Measurements from ENCODE around the gene EFR3B.

The EFR3B gene

GRCh38 chr2:25197336-25198208 lies 155.7 kb downstream of the EFR3B start:
- DNase-seq: no peak

- DNase-seq: no peak
Observed at GRCh38 chr2:25198209-25198525, 156.3 kb downstream of the EFR3B start.

- no peak for DNase-seq
Observed at GRCh38 chr2:25198576-25198975, 156.7 kb downstream of the EFR3B start.

GRCh38 chr2:25201265-25201664 lies 159.4 kb downstream of the EFR3B start:
- DNase-seq: no peak

DNA sequence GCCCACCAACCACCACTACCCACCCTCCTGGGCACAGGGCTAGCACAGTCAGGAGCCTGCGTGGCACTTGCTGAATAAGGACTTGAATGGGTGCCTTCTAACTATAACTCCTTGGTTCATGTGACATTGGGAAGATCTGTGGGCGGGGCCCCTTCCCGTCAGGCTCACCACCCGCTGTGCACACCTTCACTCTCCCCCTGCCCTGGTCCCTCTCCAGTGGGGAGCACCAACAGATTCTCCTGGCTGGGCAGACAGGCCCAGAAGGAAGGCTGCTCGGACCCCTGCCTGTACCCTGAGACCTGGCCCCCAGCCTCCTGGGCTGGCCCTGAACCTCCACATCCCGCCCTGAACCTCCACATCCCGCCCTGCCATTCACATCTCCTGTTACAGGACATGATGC lies 159.9 kb downstream of the EFR3B start:
- DNase-seq: no peak

GRCh38 chr2:25202275-25202674 lies 160.4 kb downstream of the EFR3B start:
- DNase-seq: no peak

GRCh38 chr2:25204190-25204838 lies 162.4 kb downstream of the EFR3B start:
- DNase-seq: no peak

DNA sequence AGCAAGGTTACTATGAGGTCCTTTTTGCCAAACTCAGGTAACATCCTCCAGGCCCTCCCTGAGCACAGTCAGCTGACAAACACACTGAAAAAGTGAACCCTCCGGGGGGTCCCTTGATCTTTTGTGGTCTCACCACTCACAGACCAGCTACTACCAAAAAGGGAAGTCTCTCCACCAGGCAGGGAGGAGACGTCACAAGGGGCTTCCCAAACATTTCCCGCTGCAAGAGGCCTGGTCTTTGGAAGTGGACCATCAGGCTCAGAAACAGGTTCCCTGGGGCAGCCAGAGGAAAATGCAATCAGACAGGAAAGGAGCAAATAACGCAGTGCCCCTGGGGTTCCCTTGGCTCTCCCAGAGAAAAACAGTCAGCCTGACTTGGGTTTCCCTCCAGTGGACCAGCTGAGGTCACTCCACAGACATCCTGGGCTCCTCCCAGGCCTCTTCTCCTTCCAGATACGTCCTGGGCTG lies 165.2 kb downstream of the EFR3B start:
- DNase-seq: no peak

Measured in midbrain (tissue), 1 donor.